Suppressor macrophage (primary cell): Measurements from ENCODE around the gene DTX3.

ENCODE experiments used
- DNase-seq, 4 experiments: peaks; one replicate each; pipeline ENCODE4 v3.0.0-alpha.2; 2020 to 2022

Gene DTX3

DNA sequence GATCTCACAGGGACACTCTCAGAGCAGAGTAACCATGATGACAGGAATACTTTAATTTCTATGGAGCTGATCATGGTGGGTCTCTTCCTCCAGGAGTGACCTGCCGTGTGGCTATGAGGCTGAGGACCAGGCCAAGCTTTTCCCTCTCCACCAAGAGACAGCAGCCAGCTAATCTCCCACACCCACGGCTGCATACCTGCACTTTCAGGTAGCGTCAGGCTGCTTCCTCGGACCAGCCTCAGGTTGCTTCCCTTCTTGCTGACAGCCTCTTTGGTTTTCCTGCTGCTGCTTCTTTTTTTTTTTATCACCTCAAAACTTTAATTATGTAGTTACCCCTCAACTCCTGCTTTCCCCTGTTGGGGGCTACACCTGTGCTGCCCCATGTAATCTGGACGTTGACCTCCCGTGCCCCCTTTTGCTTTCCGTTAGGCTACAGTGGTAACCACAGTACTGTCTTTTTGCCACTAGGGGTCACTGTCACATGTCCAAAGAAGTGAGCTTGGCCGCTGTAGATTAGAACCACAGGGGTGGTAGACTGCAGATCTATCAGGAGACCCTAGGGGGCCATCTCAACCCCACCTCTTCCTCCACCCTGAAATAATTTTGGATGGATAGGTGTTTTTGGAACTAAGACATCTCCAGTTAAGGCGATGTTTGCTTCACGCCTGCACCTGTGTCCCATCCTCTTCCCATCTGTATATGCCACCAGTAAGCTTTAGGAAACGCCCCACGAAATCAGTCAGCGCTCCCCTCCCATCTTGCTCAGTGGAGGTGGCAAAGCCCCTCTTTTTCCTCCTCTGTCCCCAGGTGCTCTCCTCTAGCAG, 21.4 kb upstream of the DTX3 start:
- peak; percentile 77 to 90 (median 84) for DNase-seq

DNA sequence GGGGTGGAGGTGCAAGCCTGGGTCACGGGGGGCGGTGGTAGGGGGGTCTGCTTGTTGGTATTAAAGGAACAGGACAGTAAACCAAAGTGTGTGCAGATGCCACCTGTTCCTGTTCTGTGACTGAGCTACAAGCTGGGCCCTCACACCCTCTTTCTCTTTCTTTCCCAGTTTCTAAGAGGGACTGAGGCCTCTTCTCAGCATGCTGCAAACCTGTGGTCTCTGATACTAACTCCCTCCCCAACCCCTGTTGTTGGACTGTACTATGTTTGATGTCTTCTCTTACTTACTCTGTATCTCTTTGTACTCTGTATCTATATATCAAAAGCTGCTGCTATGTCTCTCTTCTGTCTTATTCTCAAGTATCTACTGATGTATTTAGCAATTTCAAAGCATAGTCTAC, 20.6 kb upstream of the DTX3 start:
- no peak for DNase-seq

DNA sequence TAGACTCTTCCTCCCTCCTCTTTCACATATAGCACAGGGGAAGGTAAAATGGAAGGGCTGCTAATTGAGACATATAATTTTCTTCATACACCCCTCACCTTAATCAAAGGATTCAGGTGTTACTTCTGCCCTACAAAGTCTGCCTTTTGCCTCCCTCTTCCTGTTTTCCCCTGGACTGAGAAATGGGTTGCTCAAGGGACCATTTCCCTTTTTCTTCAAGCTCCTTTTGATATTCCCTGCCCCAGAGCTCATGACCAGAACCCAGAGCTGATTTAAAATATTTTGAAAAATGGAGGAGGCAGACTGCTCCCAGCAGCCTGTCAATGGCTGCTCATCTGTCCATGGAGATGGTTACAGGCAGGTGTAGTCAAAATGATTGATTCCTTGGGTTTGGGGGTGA, 19.9 kb upstream of the DTX3 start:
- DNase-seq = peak; percentile 42 to 82 (median 68)

DNA sequence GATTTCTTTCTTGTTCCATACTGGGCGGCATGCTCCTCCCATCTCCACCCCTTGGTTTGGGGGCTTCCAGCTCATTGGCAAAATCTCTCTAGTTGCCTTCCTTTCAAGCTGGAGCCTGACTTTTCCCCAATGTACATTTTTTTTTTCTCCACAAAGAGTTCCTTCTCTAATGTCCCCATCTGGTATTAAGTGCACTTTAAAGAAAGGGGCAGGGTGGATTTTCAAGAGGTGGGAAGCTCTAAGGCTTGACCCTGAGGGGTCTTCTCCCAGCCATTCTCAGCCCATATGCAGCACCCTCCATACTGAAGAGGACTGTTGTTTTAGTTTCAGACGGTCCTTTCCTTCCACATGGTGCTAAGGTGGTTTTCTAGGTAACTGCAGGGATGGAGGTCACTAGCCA, 19.5 kb upstream of the DTX3 start:
- no peak for DNase-seq

DNA sequence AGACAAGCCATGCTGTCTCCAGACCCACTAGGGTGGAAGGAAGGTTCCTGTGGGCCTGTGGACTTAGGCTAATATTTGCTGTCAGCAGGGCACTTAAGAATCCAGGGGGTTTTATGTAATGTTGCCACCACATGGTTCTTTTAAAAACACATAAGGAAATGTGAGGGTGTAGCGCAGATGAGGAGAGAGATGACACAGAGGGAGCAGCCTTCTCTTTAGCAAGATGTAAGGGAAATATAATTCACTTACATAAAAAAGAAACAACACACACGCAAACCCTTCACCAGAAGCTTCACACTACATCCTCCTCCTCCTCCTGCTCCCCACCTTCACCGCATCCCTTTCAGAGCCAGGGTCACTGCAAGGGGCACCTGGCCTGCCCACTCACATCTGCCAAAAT, 18.5 kb upstream of the DTX3 start:
- DNase-seq = no peak

DNA sequence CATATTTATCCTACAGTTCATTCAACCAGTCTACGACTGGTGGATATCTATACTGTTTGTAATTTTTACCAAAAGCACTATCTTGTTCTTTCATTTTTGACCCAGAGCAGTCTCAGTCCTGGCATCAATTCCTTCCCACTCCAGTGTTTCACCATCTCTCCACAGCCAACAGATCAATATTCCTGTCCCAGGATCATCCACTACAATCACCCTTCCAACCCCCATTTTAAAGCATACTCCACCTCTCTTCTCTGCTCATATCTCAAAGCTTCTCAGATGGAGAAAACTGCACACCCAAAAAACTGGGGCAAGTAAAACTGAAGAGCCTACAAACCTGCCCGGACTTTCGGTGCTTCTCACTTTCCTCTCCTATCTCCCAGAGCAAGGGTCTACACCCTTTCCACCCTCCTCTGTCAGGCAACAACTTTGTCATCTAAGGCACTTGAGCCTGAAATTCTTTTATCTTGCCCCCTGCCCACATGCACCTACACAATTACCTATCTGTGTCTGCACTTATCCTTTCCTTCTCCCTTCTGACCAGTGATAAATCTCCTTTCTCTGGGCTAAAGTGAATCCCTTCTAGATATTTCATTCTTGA, 17.7 kb upstream of the DTX3 start:
- no peak for DNase-seq

DNA sequence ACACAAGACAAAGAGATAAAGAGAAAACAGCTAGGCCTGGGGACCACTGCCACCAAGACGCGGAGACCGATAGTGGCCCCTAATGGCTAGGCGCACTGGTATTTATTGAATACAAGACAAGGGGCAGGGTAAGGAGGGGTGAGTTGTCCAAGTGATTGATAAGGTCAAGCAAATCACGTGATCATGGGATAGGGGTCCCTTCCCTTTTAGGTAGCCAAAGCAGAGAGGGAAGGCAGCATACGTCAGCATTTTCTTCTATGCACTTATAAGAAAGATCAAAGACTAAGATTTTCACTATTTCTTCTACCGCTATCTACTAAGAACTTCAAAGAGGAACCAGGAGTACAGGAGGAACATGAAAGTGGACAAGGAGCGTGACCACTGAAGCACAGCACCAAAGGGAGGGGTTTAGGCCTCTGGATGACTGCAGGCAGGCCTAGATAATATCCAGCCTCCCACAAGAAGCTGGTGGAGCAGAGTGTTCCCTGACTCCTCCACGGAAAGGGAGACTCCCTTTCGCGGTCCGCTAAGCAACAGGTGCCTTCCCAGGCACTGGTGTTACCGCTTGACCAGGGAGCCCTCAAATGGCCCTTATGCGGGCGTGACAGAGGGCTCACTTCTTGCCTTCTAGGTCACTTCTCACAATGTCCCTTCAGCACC, 15.5 kb upstream of the DTX3 start:
- peak in 1 of 4 experiments; percentile 30 for DNase-seq

DNA sequence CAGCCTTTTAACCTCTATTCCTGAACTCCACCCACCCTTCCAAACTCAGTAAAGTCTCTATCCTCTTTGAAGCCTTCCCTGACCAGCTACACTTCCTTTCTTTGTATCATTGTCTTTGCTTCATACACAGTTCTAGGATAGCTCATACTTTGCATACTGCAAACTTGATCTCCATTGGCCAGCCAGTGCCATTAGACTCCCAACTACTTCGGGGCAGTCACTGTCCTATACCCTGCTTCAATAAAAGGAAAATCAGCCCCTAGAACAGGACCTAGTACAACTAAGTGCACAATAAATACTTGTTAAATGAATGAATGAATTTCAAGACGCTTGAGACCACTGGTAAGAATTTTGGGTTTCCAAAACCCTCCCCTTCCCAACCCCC, 14.2 kb upstream of the DTX3 start:
- no peak for DNase-seq

DNA sequence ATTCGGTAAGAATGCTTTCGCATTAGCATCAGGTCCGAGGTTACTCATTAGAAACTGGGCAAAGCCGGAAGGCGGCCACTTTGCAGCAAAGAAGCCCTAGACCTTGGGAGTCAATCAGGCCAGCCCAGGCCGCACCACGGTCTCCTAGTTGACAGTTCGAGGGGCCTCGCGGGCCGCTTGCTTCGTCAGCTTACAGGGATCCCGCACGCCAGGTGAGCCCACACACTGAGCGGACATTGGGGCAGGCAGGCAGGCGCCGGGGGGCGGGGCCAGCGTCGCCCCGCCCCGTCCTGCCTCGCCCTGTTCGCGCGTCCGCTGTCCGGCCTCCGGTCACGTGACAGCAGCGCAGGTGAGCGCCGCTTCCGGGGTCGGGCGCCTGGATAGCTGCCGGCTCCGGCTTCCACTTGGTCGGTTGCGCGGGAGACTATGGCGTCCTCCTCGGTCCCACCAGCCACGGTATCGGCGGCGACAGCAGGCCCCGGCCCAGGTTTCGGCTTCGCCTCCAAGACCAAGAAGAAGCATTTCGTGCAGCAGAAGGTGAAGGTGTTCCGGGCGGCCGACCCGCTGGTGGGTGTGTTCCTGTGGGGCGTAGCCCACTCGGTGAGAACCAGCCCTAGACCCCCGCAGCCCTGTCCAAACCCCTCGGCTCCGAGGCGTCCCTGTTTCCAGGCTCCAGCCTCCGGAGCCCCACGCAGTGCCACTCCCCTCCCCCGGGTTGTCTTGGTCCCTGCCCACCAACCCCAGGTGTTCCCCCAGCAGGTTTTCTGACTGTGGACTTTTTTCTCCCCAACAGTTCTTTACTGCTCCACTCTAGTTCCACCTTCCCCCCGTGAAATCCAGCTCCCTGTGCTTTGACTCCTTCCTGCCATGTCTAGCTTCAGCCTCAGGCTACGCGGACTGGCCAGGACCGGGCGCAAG, 13.5 kb upstream of the DTX3 start, which contains the start of gene PIP4K2C:
Gene PIP4K2C, plus strand, starts transcription at position 329 of the 918 bp plus-strand sequence. Its CDS starts 98 bp downstream, at position 427.
- peak; percentile 78 to 92 (median 83) for DNase-seq

DNA sequence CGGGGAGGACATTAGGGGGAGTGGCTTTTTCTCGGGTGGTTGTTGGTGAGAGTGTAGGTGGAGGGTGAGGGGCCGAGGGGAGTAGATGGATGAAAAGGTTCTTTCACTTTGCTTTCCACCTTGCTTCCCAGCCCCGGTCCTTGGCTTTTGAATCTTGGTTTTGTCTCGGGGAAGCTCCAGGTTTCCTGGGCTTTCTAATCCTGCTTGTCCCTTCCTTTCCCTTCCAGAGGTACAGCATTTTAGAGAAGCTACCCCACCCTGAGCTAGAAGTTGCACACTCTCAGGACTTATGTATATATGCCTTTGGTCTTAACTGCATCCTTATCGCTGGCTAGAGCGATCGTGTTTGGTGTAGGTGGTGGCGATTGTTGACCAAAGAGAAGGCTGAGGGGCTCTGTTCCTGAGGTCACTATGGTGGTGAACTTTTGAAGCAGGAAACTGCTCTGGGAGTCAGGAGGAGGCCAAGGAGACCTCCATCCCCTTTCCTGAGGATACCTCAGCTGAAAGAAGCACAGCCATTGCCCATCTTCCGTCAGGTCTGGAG, 12.8 kb upstream of the DTX3 start:
- DNase-seq = no peak

DNA sequence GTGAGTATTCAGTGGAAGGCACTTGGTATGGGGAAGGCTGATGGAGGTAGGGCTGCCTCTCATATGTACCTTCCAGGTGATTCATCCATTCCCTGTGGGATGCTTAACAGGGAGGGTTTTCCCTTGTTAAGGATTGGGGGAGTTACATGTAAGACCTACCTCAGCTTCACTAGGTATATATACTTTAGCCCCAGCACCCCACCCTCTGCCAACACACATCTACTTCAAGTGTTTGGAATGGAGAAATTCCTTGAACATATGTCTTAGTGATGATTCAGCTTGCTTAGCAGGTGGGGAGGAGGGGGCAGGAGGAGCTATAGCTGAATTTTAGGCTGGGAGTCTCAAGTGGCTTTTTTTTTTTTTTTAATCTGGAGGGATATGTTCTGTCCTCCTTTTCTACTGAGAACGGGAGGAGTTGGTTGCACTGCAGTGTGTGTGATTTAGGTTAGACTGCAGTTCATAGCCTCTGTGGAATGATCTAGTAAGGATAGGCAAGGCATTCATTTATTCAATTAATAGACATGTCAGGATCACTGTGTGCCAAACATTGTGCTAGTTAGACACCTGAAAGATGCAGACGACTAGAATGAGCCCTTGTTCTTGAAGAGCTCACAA, 12.0 kb upstream of the DTX3 start:
- no peak for DNase-seq

DNA sequence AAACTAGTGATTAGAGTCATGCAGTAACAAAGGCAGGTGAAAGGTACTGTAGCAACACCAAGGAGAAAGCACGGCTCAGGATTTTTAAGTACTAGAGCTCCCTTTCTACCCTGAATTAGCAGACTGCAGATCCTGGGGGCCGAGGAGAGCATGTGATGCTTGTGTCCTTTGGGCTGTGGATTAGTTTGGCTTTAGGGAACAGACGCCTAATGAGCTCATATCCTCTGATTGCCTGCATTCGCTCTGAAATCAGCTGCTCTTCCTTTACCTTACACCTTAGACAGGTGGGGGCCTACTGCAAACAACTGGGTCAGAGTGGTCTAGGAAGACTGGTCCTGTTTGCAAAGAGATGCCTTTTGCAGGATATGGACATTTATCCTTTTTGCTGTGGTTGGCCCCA, 11.4 kb upstream of the DTX3 start:
- DNase-seq = no peak

DNA sequence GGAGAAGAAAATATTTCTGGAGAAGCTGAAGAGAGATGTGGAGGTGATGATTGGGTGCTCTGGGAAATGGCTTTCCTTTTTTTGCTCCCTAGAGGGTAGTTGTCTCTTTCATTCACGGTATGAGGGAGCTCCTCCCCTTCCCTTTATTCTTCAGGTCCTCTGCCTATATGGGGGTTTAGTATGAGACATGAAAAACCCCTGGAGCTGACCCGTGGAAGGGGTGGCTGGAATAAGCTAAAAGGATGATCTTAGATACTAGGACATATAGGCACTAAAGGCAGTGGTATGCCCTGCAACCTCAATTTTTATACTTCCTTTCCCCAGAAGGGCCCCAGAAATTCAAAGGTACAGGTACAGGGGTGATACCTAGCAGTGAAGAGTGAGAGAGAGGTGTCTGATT, 4.2 kb upstream of the DTX3 start:
- no peak for DNase-seq

DNA sequence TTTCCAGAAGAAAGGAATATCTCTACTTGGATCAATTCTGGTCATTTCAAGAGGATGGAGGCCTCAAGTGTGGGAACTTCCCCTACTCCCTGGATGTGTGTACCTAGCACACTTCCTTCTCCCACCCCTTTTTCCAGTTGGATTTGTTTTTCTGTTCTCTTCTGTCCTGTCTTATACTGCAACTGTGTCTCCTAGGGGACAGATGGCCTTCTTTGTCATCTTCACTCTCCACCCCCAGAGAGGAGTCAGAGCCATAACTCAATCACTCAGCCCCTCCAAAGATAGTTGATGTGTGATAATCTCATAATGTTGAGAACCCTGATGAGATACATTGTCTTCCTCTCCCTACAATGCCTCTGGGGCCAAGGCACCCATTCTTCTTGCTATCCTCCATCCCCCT, 2.1 kb upstream of the DTX3 start:
- no peak for DNase-seq

DNA sequence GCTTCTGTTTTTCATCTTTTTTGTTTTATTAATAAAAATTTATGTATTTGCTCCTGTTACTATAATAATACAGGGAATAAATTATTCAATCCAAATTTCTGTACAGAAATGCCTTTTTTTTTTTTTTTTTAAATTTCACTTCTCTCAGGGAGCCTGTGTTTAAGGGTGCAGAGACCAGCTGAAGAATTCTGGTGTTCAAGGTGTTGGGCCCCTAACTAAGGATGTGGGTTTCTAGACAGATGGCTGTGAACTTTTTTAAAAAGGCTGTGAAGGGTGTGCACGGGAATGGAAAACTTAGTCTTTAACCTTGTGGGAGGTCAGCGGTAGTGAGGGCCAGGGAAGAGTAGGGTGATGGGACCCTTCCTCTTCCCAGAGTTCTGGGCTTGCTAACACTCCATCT, 1.3 kb upstream of the DTX3 start:
- DNase-seq = no peak

DNA sequence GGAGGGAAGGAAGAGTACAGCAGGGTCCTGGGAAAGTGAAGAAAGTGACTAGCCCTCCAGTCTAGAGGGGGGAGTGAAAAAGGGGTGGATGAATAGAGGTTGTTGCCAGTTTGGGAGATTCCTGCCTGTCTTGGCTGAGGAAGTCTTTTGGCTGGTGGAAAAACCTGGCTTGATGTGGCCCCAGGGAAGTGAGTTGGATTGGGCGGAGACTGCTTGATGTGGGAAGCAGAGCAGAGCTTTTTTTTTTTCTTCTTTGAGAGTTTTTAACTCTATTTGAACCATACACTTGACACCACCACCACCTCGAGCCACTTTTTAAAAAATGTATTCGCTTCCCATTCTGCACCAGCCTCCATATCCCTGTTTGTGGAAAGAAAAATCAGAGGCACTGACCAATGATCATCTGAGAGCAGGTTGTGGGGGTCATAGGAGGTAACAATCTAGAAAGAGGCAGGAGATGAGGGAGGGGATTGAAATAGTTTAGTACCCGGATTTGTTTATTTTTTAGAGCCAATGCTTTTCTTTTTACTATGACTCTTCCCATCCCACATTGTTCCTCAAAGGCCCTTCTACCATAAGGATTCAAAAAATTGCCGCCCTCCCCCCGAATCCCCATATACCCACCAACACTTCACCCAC, 690 bp upstream of the DTX3 start:
- no peak for DNase-seq

DNA sequence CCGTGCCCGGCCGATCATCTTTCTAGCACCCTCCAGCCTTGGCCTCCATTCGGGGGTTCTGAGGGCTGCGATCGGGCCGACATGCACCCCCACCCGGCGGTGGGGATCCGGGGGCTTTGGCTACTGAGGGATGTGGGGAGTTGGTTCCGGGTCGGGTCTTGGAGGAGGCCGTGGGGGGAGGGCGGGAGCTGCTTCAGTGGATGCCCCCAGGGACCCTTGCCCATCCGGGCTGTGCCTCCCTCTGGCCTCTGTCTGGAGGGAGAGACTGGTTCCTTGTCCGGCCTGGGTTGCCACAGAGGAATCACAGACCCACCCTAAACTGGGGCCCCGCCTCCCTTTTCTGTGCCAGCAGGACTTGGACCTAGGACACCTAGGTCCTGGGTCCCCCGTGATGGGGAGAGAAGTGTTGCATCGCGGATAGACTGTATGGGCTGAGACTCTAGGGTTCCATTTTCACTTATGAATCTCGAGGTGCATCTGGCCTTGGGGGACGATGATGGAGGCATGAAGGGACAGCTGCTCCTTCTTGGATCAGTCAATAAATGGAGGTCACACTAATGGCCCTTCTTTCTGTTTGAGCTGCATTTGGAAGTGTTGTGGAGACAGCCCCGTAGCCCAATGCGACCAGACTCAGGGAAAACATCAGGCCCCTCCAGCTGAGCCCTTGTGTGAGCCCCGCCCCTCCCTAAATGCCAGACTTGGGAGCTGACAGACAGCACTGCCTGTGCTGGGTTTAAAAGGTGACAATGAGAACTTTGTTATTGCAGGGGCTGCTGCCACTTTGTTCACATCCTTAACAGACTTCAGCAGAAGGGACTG, 577 bp downstream of the DTX3 start:
- DNase-seq = no peak

DNA sequence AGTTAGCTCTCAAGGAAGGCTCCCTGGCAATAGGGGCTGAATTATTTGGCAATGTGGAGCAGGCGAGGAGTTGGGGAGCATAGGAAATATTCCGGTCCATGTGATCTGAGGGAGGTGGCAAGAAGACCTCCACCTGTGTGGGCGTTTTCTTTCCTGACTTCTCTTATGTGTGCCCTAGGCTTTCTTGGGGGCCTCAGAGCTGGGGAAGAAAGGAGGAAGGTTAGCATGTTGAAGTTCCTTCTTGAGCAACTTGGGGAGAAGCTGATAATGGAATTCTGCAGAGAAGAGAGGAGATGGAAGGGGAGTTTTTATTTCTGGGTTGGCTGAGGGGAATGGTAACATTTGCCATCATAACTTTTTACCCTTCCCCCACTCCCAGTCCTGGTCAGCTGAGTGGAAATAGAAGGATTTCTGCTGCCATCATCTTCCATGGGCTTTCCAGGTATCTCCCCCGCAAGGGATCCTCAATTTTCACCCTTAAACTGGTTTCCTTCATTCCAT, 1.2 kb downstream of the DTX3 start:
- no peak for DNase-seq

DNA sequence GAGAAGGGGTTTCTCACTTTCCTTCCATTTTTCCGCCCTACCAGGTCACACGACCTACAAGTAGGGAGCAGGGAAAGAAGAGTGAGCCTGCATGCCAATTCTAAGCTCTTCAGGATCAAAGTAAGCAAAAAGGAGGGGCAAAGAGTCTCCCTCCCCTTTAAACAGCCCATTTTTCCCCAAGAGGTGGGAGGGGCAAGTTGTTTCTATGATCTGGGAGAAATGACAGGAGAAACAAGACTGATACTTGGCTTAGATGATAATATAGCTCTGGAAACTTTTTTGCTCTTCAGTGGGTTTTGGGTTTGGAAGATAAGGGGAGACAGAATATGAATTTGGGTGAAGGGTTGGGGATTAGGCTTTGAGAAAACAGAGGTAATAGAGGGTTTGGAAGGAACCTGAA, 1.8 kb downstream of the DTX3 start:
- DNase-seq = no peak

DNA sequence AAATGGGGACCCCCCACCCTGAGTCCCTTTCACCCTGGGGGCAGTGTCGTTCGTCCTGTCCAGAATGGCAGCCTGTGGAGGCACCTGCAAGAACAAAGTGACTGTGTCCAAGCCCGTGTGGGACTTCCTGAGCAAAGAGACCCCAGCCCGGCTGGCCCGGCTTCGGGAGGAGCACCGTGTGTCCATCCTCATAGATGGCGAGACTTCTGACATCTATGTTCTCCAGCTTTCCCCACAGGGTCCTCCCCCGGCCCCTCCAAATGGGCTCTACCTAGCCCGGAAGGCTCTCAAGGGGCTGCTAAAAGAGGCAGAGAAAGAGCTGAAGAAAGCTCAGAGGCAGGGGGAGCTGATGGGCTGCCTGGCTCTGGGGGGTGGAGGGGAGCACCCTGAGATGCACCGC, 2.2 kb downstream of the DTX3 start:
- DNase-seq = no peak
